HG02678 (cell line): Measurements from ENCODE around the gene NMNAT1.
"Not testable (repeated sequence)": the region's sequence is repeated elsewhere in the genome, so short reads cannot be mapped to it uniquely, and the experiment has no call there.

Experiments
- ATAC-seq: cut with Tn5 transposase; IDR thresholded peaks from one replicate; pipeline ENCODE4 v1.9.1; 2021; ENCODE audit warnings: mild to moderate bottlenecking, moderate library complexity; ENCODE audit not compliant: unreplicated experiment

The NMNAT1 gene

DNA sequence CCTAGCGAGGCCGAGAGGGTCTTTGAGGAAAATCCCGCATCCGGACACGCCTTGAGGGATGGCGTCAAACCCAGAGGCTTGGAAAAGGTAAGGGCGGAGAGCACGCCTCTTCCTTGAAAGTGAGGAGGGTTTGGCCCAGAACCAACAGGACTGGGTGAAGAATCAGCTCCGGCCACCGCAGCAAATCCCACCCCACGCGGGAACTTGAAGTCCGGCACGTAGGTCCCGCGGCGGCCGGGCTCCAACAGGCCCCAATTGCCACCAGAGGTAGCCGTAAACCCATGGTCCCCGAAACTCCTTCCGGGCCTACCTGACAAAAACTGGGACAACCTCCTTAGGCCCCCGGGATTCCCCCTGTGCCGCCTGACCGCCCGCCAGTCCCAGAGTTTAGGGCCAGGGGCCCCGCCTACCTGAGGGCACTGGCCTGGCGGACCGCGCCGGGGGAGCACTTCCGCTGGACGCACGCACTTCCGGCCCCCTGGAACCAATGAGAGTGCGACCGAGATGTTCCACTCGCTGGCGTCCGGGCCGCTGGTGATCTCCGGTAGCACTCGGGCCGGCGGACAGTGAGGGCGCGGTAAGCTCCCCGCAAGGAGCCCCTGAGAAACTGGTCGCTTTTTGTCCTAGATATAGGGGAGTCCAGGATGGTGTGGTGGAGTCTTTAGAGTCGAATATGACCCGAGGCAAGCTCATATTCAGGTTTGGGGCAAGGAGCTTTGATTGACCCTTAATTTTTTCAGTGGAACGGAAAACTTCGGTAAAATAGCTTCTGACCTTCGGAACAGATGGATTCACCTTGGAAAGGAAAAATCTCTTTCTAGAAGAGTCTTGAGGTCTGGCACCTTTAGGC lies at the start of gene NMNAT1, which contains the start of gene LZIC:
Gene NMNAT1 (plus strand): TSS at position 537 of the 850 bp plus-strand sequence. CDS start 28,599 bp downstream, outside the sequence.
Gene LZIC (minus strand): TSS at position 453 of the 850 bp plus-strand sequence. CDS start 6,772 bp downstream, outside the sequence.
- ATAC-seq: peak; percentile 95

DNA sequence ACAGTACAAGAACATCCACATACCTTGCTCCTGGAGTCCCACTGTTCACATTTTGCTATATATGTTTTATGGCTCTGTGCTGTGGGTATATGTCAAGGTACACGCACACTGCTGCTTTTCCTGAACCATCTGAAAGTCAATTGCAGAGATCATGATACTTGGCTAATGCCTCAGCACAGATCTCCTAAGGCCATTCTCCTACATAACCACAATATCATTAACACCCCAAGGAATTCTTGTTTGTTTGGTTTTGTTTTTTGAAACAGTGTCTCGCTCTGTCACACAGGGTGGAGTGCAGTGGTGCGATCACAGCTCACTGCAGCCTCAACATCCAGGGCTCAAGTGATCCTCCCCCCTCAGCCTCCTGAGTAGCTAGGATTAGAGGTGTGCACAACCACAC lies 49.2 kb upstream of the NMNAT1 start:
- no peak for ATAC-seq

DNA sequence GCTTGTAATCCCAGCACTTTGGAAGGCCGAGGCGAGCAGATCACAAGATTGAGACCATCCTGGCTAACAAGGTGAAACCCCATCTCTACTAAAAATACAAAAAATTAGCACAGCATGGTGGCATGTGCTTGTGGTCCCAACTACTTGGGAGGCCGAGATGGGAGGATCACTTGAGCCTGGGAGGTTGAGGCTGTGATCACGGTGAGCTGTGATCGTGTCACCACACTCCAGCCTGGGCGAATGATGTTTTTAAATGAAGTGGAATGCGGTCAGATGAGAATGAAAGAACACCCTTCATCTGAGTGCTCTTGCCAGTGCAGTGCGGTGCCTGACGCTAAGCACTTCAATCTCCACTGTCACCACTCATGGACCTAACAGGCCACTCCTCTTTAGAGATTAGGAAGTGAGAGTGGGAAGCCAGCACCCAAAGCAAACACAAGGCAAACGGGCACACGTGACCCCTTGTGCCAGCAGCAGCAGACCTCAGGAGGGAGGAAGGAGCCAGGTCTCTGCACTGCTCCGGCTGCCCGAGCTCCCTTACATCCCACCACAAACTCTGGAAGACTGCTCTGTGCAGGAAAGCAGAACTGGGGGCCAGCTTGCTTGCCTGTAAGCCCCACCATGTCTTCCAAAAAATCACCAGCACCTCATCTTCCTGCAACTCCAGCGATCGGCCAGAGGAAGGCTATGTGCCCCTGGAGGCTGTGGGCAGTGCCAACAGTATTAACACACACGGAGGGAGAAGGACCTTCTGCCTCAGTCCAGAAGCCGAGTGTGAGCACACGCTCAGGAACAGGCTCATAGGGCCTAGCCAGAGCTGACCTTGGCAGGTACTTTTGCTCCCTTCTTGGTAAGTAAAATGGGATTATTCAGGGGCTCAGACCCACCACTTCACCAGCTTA lies 42.9 kb upstream of the NMNAT1 start:
- ATAC-seq: no peak

DNA sequence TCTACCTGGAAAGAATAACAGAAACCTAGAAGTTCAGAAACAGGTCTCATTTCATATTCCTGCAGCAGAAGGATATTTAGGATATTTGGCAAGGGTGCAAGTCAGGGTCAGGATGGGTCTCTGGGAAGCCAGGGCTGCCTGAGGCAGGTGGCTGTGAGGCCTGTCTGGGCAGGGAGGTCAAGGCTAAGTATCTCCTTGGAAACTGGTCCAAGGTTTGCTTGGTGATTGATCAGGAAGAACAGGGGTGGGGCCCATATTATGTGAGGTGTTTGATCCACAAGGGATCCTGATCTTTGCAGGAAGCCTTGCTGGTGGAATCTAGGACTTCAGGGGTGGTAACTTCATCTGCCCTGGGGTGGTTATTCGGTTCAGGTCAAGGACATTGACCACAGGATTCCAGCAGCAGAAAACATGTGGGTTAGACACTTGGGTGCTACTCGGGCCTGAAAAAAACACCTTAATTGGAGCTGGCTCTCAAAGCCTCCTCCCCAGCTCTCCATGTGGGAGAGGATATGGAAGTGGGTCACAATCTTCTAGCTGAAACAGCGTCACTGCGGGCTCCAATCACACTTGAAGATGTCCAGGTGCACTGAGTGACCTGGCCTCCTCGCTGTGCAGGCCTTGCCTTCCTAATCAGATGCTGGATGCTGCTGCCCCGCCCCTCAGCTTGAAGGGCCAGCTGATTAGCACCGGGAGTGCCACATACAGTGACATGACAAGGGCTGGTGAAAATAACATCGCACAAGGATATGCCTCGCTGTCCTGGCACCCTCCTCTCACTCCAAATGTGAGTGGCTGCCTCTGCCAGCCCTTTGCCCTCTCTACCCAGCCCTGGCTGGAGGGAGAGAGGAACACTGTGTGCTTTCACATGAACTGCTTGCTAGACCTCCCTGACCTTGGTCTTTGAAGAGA lies 41.9 kb upstream of the NMNAT1 start:
- no peak for ATAC-seq

DNA sequence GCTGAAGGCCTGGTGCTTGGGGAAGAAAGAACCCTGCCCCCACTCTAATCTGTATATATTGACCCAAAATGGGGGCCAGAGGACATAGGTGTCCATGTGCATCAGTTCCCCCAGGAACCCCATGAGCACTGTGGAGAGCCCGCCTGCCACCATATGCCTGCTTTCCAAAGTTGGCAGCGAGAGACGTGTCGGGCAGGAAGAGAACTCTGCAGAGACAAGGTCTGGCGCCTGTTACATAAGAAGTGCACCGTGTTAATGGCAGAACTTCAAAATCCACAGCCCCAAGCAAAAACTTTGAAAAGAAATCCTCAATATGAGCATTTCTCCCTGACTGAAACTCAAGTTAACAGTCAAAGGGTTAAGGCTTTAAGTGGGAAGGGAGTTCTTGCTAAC lies 41.2 kb upstream of the NMNAT1 start:
- no peak for ATAC-seq

DNA sequence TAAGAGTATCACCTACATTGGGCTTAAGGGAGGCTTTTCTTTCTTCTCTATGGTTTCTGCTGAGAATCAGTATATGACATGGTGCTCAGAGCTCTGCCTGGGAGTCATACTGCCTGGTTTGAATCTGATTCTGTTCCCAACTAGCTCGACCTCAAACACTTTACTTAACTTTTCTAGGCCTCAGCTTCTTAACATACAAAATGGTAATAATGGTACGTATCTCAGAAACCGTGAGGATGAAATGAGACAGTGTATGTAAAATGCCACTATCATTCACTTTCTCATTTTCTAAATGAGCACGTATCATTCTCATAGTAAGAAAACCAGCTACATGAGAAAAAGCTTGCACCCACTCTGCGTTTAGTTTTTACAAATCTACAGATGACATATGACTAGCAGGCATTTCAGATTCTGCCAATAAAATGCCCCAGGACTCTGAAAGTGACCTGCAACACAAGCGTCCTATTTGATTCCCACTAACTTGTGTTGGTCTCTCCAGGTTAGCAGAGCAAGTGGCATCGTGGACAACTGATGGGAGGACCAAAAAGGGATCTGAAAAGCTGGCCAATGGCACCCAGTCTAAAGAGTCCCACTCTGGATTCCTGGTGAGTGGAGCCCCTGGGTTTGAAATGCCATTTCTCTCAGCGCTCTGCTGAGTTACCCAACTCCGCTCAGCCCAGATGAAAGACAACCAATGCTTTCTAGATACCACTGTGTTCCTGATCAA lies 39.3 kb upstream of the NMNAT1 start:
- ATAC-seq: no peak

DNA sequence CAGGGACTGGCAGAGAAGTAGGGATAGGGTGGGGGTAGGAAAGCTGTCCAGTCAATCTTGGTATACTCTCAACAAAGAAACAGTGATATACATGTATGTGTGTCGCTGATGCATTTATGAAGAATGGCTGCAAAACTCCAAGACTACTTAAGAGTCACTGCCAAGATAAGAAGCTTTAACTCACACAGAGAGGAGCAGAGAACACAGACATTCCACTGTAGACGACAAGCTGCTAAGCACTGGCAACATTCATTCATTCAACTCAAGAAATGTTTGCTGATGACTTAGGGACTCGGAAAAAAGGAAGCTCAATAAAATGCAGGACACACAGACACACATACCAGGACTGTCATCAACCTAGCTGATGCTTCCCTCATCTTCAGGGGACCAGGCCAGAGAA lies 38.7 kb upstream of the NMNAT1 start:
- no peak for ATAC-seq

DNA sequence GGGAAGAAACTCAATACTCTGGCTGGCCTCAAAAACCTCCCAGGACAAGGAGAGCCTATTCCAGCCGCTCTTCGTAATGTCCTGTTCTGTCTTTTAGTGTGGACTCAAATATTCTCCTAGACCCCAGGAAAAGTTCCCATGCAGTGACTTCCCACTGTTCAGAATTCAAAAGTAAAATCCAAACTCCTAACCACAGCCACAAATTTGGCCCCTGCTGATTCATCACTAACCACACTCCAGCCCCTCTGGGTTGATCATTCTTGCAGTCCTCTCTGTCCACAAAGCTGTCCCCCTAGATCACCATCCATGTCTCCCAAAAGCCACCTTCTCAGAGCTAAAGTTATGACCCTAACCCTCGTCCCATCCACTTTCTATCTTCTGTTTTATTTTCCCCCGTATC lies 38.3 kb upstream of the NMNAT1 start:
- no peak for ATAC-seq

DNA sequence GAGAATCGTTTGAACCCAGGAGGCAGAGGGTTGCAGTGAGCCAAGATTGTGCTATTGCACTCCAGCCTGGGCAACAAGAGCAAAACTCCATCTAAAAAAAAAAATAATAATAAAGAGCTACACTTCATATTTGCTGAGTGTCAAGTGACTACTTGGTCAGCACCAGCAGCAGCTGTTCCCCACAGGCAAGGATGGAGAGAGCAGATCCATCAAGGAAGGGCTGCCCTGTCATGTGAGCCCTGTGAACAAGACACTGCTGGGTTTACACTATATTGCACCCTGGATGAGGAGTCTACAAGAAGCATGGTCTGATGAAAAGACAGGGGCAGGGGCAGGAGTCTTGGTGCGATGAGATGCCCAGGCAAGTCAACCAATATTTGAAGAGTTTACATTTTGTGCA lies 36.8 kb upstream of the NMNAT1 start:
- no peak for ATAC-seq

DNA sequence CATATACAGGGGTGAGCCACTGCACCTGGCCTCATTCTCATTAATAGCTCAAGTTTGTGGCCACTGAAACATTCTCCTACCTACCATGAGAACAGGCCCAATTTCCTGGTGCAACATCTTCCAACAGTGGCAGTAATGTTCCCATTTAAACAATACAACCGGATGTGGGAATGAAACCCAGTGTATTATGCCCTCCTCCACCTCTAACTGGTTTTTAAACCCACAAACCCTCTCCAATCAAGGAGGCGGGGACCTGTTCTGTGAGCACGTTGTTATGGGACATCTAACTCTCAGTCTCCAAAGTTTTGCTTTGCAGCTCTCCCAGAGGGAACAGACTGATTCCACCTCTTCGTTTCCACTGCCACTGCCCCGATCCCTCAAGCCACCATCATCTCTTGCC lies 35.8 kb upstream of the NMNAT1 start:
- no peak for ATAC-seq

DNA sequence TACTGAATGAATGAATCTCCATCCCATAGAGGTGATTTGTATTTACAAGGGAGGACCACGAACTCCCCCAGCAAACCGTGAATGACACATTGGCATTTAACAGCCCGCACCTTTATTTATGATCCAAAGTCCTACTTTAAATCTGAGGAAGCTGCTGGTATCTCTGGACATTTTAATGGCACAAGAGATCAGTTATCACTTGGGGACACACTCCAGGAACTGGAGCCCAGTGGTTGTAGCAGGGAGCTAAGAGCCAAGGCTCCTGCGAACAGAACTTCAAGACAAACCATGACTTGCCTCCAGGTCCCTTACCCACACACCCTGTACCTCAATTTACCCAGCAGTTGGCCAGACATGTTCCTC lies 34.4 kb upstream of the NMNAT1 start:
- ATAC-seq: no peak

DNA sequence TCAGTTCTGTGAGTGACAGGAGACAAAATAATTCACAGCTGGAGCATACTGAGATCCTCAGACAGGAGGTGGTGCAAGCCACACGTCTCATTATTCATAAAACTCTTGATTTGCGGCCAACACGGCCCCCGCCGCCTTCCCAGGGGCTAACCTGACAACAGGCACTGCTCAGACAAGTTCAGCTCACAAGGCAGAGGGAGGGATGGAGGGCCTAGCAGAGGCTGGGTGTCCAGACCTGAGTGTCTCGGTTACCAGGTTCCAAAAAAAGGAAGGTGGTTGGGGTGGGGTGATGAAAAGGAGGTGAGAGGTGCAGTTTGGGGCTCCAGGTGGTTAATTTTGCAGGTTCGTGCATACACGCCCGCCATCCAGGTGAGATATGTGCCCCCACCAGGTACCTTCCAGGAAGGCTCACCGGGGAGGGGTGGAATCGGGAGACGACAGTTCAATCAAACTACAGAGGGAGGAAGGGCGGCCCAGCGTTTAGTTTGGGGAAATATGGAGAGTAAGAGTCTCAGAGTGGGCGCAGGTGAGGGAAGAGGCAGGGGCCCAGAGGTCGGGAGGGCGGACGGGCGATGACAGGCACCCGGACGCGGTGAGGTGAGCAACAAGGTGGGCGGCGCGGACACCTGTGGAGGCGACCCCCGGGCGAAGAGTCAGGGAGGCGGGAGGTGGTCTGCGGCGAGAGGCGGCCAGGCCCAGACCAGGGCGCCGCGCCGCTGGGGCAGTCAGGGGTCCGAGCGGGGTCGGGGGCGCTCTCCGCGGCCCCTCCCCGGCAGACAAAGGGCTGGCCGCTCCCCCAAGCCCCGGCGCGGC lies 33.8 kb upstream of the NMNAT1 start:
- peak; percentile 3 for ATAC-seq

DNA sequence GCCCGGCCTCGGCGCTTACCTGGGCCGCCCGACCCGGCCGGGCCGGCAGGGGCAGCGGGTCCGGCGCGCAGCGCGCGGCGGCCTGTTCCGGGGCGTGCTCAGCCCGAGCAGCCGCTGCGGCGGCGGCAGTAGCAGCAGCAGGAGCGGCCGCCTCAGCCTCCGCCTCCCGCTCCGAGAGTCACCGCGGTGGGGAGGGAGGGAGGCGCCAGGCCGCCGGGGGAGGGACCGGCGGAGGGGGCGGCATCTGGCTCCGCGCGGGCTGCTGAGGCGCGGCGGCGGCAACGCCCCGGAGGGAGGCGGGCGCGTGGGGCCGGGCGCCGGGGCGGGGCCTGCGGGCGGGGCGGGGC lies 33.2 kb upstream of the NMNAT1 start, which contains the start of gene CTNNBIP1:
Gene CTNNBIP1 (minus strand): TSS at position 194 of the 347 bp plus-strand sequence. CDS start 38,205 bp downstream, outside the sequence.
- peak; percentile 77 for ATAC-seq

DNA sequence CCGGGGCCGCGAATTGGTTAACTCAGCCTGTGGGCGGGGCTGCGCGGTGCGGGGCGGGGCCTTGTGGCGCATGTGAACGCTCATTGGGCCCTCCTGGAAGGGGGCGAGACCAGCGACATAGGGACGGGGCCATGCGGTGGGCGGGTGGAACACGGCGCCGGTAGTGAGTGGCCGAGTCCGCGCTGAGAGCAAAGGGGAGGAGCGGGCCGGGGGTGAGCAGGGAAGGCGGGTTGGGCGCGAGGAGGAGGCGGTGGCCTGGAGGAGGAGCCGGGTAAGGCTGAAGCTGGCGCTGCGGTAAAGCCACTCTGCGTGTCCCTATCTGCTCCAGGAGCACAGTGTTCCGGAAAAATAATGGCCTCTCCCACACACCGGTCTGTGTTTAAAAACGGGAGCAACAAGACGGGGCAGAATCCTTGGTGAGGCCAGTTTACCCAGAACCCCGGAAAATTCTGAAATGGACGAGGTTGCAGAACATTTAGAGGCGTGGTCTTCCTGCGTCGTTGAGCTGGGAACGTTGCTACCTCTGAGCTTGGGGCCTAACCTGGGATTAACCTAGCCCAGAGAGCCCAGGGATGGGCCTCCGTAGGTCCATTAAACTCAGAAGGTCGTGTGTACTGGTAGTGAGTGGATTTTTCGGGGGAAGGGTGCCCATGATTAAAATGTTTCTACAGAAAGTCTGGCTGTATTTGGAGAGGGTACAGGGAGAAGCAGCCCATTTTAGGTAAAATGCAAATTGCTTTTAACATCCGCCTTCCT lies 32.7 kb upstream of the NMNAT1 start:
- ATAC-seq: peak; percentile 91

DNA sequence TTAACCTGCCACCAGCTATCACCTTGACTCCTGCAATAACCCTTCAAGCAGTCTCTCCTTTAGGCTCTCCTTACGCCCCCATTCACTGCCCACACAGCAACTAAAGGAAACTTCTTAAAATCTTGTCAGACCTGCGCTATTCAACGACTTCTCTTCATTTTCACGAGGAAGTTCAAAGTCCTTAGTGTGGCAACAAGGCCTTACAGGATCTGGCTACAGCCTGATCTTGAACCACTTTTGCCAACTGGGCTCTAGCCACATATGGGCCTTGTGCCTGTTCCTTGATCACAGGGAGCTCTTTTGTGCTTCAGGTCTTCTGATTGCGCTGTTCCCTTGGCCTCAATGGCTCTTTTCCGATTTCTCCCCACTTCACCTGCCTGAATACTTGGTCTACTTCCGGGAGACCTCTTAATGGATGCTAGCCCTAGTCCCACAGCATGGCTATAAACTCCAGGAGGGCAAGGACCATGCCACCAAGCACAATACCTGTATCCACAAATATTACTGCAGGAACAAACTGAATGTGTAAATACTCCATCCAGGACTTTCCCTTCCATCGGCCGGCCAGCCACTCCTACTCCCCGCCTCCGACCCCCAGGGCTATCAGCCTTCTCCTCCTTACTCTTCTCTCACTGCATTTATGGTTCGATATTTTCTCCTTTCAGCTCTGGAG lies 30.9 kb upstream of the NMNAT1 start:
- ATAC-seq: no peak

DNA sequence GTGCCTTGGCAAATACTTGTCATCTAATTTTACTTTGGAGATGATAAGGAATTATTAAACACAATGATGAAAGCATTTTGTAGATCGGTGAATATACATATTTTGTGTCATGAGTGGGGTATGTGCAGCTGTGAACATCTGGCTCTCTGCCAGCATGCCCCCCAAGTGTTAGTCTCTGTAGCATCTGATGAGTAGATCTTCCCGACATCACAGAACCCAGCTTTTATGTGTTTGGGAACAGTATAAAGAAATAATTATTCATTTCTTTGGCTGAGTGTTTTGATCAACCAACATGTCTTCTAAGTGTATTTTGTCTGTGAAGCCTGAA lies 28.7 kb upstream of the NMNAT1 start:
- no peak for ATAC-seq

DNA sequence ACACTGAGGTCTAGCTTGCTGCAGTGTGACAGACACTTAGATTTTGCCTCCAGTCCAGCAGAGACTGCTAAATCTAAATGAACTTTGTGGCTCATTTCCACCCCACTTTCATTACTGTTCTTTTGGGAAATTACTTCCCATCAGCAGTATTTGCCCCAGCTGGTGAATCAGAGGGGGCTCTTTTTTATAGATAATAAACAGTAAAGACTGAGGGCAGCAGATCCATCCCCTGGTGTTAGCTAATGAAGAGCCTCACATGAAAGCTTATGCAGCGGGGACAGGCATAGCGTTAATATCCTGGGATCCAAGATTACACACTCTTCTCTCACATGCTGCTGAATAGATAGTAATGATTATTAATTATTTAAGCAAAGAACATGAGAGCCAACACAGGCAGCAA lies 26.8 kb upstream of the NMNAT1 start:
- ATAC-seq: no peak

DNA sequence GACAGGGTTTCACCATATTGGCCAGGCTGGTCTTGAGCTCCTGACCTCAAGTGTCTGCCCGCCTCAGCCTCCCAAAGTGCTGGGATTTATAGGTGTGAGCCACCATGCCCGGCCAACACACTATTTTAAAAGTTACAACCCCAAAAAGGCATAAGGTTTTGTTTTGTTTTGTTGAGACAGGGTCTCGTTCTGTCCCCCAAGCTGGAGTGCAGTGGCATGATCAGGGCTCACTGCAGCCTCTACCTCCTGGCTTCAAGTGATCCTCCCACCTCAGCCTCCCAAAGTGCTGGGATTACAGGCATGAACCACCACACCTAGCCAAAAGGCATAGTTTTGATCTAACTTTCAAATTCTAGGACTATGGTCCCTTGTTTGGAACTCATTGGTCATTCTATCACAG lies 25.8 kb upstream of the NMNAT1 start:
- ATAC-seq: not testable (repeated sequence)
